Aorta (tissue), 5 donors: ENCODE measurements around the gene CCSER1. TPM values are rescaled to one million over a fixed set of nuclear protein-coding genes. Genes with fewer than 3 reads are reported as not detected.

Experiments used
- ATAC-seq: fragments of 200-7000 bp; cut with Tn5 transposase; one replicate; pipeline ENCODE4 v1.9.1; 2022; ENCODE audit warnings: moderate library complexity; ENCODE audit not compliant: low FRiP score
- DNase-seq, 2 donors: peaks; one replicate each; pipeline ENCODE4 v3.0.0-alpha.2; 2020
- H3K27ac ChIP-seq, 2 donors: one replicate each; pipeline ENCODE4 v1.5.1; 2013; ENCODE audit warnings: low read length in 2 of 2, mild to moderate bottlenecking in 2 of 2, moderate library complexity in 2 of 2, control low read depth in 1 of 2, inconsistent platforms in 1 of 2, low read depth in 1 of 2
- H3K27me3 ChIP-seq, 2 donors: one replicate each; pipeline ENCODE4 v1.6.1; 2013; ENCODE audit warnings: control low read depth in 1 of 2, low read length in 1 of 2, mild to moderate bottlenecking in 1 of 2, moderate library complexity in 1 of 2; ENCODE audit not compliant: insufficient read depth in 2 of 2, control insufficient read depth in 1 of 2
- H3K36me3 ChIP-seq, 2 donors: one replicate each; pipeline ENCODE4 v1.6.1; 2013; ENCODE audit warnings: control low read depth in 1 of 2, low read length in 1 of 2, mild to moderate bottlenecking in 1 of 2; ENCODE audit not compliant: insufficient read depth in 2 of 2, control insufficient read depth in 1 of 2
- H3K4me1 ChIP-seq, 2 donors: one replicate each; pipeline ENCODE4 v1.6.1; 2013; ENCODE audit warnings: low read length in 2 of 2, control low read depth in 1 of 2, mild to moderate bottlenecking in 1 of 2, moderate library complexity in 1 of 2; ENCODE audit not compliant: insufficient read depth in 2 of 2, control insufficient read depth in 1 of 2
- H3K4me3 ChIP-seq, 2 donors: one replicate each; pipeline ENCODE4 v1.5.1; 2013; ENCODE audit warnings: low read length in 2 of 2, control low read depth in 1 of 2, mild to moderate bottlenecking in 1 of 2
- H3K9me3 ChIP-seq: one replicate; pipeline ENCODE4 v1.6.1; 2013; ENCODE audit warnings: mild to moderate bottlenecking, low read length; ENCODE audit not compliant: control insufficient read depth
- WGBS, 2 donors: extraction: QIAGEN DNeasy Blood & Tissue Kit; methylation state at CpG; one replicate each; pipeline ENCODE4 v1.1.7; 2013; 5-methylcytosine and 5-hydroxymethylcytosine counted together
- intact Hi-C, 2 donors: fragments of 100-400 bp; cut with DNase I; formaldehyde crosslinking; loops; one replicate each; pipeline versions ENCODE4 v1.14.2 to v1.15.0; 2022
- polyA plus RNA-seq, 2 donors: library from polyadenylated mRNA; stranded (reverse); fragments of 200-250 nt; gene quantifications; one replicate each; pipeline ENCODE4 v1.2.3, GENCODE V29; 2013
- total RNA-seq, 2 donors: library from RNA; stranded (reverse); fragmentation: NEBNext Ultra II Directional; extraction: Animal tissue kit (Norgen Biotek cat#: 25700); gene quantifications; one replicate each; pipeline ENCODE4 v1.2.1, GENCODE V29; 2021
- donor health status: healthy with polysubstance abuse.
- donor health status: Bipolar disorder and iron deficiency.
- donor health status: DM: no; HTN: no; CAD: no.
- donor health status: DM: no; HTN: no; CAD: no.
- donor health status: DM: yes; HTN: yes; CAD: no.

The CCSER1 gene
- total and polyA plus RNA-seq, 4 donors: 2.0 to 9.5 (median 9.3) TPM; not detected in 1

DNA sequence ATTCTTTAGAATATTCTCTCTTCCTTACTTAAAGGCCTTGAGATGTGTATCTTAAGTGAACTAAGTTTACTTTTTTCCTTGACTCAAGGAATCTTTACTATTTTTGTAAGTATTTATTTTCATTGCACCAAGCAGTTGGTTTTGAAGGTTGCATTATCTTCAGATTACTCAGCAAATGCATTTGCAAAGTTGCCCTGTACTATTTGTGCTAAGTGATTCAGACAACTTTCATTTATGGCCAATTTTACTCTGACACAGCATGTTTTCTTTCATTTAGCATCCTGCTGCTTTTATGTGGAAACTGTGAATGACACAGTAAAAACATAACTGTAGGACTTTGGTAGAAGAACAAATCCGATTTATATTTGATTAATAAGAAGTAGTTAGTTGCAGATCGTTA is 191.0 kb downstream of the CCSER1 start:
- no peaks in the 10 kb centered on the region for H3K36me3 ChIP-seq
- ATAC-seq (peak; percentile 74), DNase-seq (no peak)
- 43 to 44% methylated on average over 2 of the region's 2 CpGs for WGBS, 2 donors
- no peak overlapping the region for H3K4me3 ChIP-seq
- no peaks in the 10 kb centered on the region for H3K4me1 ChIP-seq
- H3K9me3 ChIP-seq: no peaks in the 10 kb centered on the region
- intact Hi-C loops: no loop called here
- H3K27me3 ChIP-seq: no peaks in the 10 kb centered on the region
- no peak overlapping the region for H3K27ac ChIP-seq

DNA sequence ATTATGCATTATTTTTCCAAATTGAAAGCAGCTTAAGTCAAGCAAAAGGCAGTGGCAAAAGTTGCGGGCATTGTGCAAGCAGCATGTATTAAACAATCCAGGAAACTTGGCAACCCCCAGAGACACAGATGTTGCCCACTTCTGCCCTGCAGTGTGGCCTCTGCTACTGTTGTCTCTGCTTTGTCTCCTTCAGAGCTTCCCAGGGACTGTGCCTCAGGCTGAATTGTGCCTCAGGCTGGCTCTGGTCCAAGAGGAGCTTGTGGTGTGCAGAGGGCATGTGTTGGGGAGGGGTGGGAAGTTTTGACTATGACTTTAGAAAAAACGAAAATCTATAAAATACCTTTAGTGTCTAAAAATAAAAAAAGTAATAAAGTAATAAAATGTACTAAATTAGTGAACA is 201.4 kb downstream of the CCSER1 start:
- 19 to 23% methylated on average over 2 of the region's 2 CpGs for WGBS, 2 donors
- no peaks in the 10 kb centered on the region for H3K36me3 ChIP-seq
- no peak for ATAC-seq
- H3K9me3 ChIP-seq: no peaks in the 10 kb centered on the region
- no peaks in the 10 kb centered on the region for H3K27me3 ChIP-seq
- no peak overlapping the region for H3K27ac ChIP-seq
- intact Hi-C loops: no loop called here
- no peak for DNase-seq
- no peak overlapping the region for H3K4me3 ChIP-seq
- no peaks in the 10 kb centered on the region for H3K4me1 ChIP-seq

GRCh38 chr4:90330546-90330945 is 203.4 kb downstream of the CCSER1 start:
- intact Hi-C loops: no loop called here

GRCh38 chr4:90345549-90346215 is 218.5 kb downstream of the CCSER1 start:
- Histone ChIP-seq H3K27me3 (no peaks in the 10 kb centered on the region), H3K4me1 (no peaks in the 10 kb centered on the region), H3K9me3 (no peaks in the 10 kb centered on the region), H3K4me3 (no peak overlapping the region), H3K27ac (no peak overlapping the region), H3K36me3 (no peaks in the 10 kb centered on the region)
- ATAC-seq (no peak), DNase-seq (no peak)
- WGBS, 2 donors: 74 to 79% methylated on average over 3 of the region's 3 CpGs
- intact Hi-C loops: no loop called here

More at GRCh38 chr4:90330546-90330945, 203.4 kb downstream of the CCSER1 start:
- Histone ChIP-seq H3K4me1 (no peaks in the 10 kb centered on the region), H3K36me3 (no peaks in the 10 kb centered on the region), H3K9me3 (no peaks in the 10 kb centered on the region), H3K27me3 (no peaks in the 10 kb centered on the region), H3K27ac (no peak overlapping the region), H3K4me3 (no peak overlapping the region)
- 74 to 81% methylated on average over 3 of the region's 3 CpGs for WGBS, 2 donors
- DNase-seq: no peak
- ATAC-seq: no peak

- DNase-seq (no peak), ATAC-seq (no peak)
- H3K36me3 ChIP-seq: no peaks in the 10 kb centered on the region
- WGBS, 2 donors: 67 to 72% methylated on average over 2 of the region's 2 CpGs
- no peak overlapping the region for H3K4me3 ChIP-seq
- no peaks in the 10 kb centered on the region for H3K9me3 ChIP-seq
- H3K27ac ChIP-seq: no peak overlapping the region
- H3K27me3 ChIP-seq: no peaks in the 10 kb centered on the region
- intact Hi-C loops: no loop called here
- no peaks in the 10 kb centered on the region for H3K4me1 ChIP-seq
Measured at GRCh38 chr4:90349636-90350035, 222.4 kb downstream of the CCSER1 start.

GRCh38 chr4:90357117-90357710 is 230.0 kb downstream of the CCSER1 start:
- no peak for DNase-seq
- intact Hi-C loops: no loop called here
- WGBS, 2 donors: 11 to 19% methylated on average over 3 of the region's 3 CpGs
- Histone ChIP-seq H3K36me3 (no peaks in the 10 kb centered on the region), H3K4me1 (no peaks in the 10 kb centered on the region), H3K27ac (no peak overlapping the region), H3K27me3 (no peaks in the 10 kb centered on the region), H3K4me3 (no peak overlapping the region), H3K9me3 (no peaks in the 10 kb centered on the region)
- no peak for ATAC-seq

GRCh38 chr4:90375081-90375480 is 247.9 kb downstream of the CCSER1 start:
- 76 to 92% methylated on average over 2 of the region's 2 CpGs for WGBS, 2 donors
- DNase-seq (no peak), ATAC-seq (no peak)
- no peaks in the 10 kb centered on the region for H3K4me1 ChIP-seq
- intact Hi-C loops: no loop called here
- no peaks in the 10 kb centered on the region for H3K27me3 ChIP-seq
- H3K4me3 ChIP-seq: no peak overlapping the region
- H3K27ac ChIP-seq: no peak overlapping the region
- H3K9me3 ChIP-seq: no peaks in the 10 kb centered on the region
- no peaks in the 10 kb centered on the region for H3K36me3 ChIP-seq

DNA sequence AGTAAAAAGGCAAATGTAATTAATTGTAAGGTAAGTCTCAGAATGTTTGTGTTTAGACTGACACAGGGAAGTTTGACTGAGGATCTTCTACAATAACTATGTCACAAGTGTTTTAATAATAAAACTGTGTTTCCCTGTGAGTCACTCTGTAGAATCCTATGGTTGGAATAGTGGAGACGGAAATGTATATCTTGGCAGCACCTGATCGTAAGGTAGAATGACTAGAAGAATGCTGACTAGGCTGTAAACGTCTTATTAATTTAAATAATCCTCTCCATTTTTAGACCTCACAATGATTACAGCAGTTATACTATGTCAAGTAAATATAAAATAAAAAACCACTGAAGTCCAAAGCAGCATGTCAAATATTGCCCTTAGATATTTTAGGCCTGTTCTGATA is 266.0 kb downstream of the CCSER1 start:
- no peak for ATAC-seq
- 50 to 53% methylated on average over 3 of the region's 3 CpGs for WGBS, 2 donors

DNA sequence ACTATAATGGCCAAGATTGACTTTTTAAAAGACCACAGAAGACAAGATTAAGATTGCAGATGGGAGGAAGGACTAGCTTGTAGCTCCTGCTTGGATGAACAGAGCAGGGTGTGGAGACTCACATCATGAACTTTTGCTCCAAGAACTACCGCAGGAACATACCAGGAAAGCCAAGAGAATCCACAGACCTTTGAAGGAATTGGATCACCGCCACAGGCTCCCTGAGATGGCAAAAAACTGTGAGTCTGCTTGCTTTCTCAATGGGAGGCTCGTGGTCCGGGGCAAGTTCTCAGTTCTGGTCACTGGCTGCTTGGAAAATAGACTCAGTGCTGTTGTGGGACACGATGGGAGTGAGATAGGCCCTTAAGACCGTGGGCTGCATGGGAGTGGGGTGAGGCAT is 276.6 kb downstream of the CCSER1 start:
- 84 to 88% methylated on average over 6 of the region's 6 CpGs for WGBS, 2 donors
- no peaks in the 10 kb centered on the region for H3K4me1 ChIP-seq
- intact Hi-C loops: no loop called here
- no peak overlapping the region for H3K4me3 ChIP-seq
- no peak overlapping the region for H3K27ac ChIP-seq
- DNase-seq (no peak), ATAC-seq (no peak)
- H3K36me3 ChIP-seq: no peaks in the 10 kb centered on the region
- H3K9me3 ChIP-seq: no peaks in the 10 kb centered on the region
- H3K27me3 ChIP-seq: no peaks in the 10 kb centered on the region

More for the DNA sequence above, 266.0 kb downstream of the CCSER1 start:
- H3K4me3 ChIP-seq: no peak overlapping the region
- no peaks in the 10 kb centered on the region for H3K9me3 ChIP-seq
- no peaks in the 10 kb centered on the region for H3K4me1 ChIP-seq
- intact Hi-C loops: no loop called here
- no peaks in the 10 kb centered on the region for H3K36me3 ChIP-seq
- no peak overlapping the region for H3K27ac ChIP-seq
- no peaks in the 10 kb centered on the region for H3K27me3 ChIP-seq
- DNase-seq: no peak
